Spinal cord (tissue), 10 donors: ENCODE measurements around the gene URM1. TPM values are rescaled to one million over a fixed set of nuclear protein-coding genes. Genes with fewer than 3 reads are reported as not detected.
"Not testable (repeated sequence)": the region's sequence is repeated elsewhere in the genome, so short reads cannot be mapped to it uniquely, and the experiment has no call there.

Source experiments
- DNase-seq, 6 donors: peaks; one replicate each; pipeline versions ENCODE4 v3.0.0 to v3.0.0-alpha.2; 2013 to 2015; ENCODE audit warnings: low spot score in 6 of 6, low read depth in 4 of 6
- H3K27ac ChIP-seq: one replicate; pipeline ENCODE4 v1.5.1; 2013; ENCODE audit warnings: low read depth, low read length, control low read depth
- H3K27me3 ChIP-seq: one replicate; pipeline ENCODE4 v1.6.1; 2013; ENCODE audit warnings: low read length; ENCODE audit not compliant: control insufficient read depth, insufficient read depth
- H3K36me3 ChIP-seq: one replicate; pipeline ENCODE4 v1.6.1; 2013; ENCODE audit warnings: low read length; ENCODE audit not compliant: control insufficient read depth, insufficient read depth
- H3K4me1 ChIP-seq: one replicate; pipeline ENCODE4 v1.6.1; 2013; ENCODE audit warnings: low read length; ENCODE audit not compliant: control insufficient read depth, insufficient read depth
- H3K4me3 ChIP-seq: one replicate; pipeline ENCODE4 v1.5.1; 2013; ENCODE audit warnings: low read depth, low read length, control low read depth
- H3K9me3 ChIP-seq: one replicate; pipeline ENCODE4 v1.6.1; 2013; ENCODE audit warnings: low read length; ENCODE audit not compliant: control insufficient read depth, insufficient read depth
- WGBS: methylation state at CpG from one replicate; pipeline ENCODE4 v1.1.5; 2013; ENCODE audit warnings: missing lambda C conversion rate; ENCODE audit not compliant: insufficient coverage; 5-methylcytosine and 5-hydroxymethylcytosine counted together
- polyA plus RNA-seq, 2 donors: library from polyadenylated mRNA; unstranded; fragments of 120-200 nt; gene quantifications; one replicate each; pipeline ENCODE4 v1.2.1, GENCODE V29; 2013; ENCODE audit not compliant: insufficient read length in 2 of 2
- total RNA-seq, 2 donors: library from RNA; depleted of rRNA in 1 of 2; stranded (reverse); fragments of 120-200 nt in 1 of 2; fragments of >200 nt in 1 of 2; gene quantifications; one replicate each; pipeline versions ENCODE4 v1.2.3 to v1.2.4, GENCODE V29; 2013 to 2014
- donor health status: healthy.

Gene URM1
- total and polyA plus RNA-seq, 4 donors: 28.4 to 80.6 (median 63.3) TPM

DNA sequence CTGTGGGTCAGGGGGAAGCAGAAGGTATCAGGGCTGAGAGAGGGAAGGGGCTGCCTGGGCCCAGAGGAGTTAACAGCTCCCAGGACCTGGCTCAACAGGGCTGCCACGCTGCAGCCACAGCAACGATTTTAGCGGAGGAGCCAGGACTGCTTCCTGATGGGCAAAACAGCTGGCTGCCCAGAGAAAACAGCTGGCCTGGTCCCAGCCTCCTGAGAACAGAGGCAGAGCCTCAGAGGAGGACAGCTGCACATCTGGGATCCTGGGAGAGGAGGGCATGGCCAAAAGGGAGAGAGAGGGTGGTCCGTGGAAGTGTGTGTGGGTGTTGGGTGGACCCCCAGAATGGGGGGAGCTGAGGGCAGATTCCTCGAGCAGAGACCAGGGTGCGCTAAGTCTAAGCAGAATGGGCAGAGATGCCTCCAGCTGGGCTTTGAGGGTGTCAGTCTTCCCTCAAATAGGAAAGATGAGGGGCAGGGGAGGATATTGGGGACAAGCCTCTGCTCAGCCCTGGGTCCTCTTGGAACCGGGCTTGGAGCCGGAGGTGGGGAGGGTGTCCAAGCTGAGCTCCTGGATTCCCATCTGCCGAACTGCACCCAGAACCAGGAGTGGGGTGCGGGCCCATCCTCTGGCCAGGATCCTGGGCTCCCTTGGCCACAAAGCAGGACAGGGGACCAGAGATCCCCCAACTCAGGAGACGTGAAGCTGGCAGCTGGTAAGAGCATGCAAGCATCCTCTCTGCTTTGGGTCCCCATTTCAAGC is 40.4 kb downstream of the URM1 start:
- no peak overlapping the region for H3K27ac ChIP-seq
- no peak for DNase-seq
- WGBS: 59% methylated on average over 11 of the region's 11 CpGs
- H3K27me3 ChIP-seq: no peaks in the 10 kb centered on the region
- peaks cover 43% of the 10 kb centered on the region for H3K4me1 ChIP-seq
- H3K9me3 ChIP-seq: no peaks in the 10 kb centered on the region
- H3K4me3 ChIP-seq: no peak overlapping the region
- H3K36me3 ChIP-seq: no peaks in the 10 kb centered on the region

DNA sequence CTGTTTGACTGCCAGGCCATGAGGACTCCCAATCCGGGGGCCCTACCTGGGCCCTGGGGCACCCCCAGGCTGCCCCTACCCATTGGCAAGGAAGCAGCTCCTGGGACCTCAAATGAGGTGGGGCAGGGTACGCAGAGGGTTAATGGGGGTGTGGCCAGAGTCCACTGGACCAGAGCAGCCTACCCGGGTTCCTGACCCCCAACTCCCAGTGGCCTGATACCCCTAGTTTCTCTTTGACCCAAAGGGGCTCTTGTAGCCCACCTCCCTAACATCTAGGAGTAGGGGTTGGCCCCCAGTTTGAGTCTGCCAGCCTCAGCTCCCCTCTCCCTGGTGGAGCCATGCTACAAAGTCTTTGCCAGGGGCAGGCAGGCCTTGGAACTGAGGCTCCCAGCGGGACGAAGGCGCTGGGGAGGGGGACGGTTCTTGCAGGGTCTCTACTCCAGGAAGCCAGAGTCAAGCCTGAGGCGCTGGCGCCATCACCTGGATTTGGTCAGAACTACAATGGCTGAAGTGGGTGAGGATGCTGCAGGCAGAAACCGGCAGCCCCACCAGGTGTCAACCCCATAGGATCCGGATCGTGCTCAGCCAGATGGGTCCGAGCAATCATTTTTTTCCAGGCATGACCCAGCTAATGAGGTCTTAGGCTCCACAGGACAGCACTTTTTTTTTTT is 41.1 kb downstream of the URM1 start:
- 16% methylated on average over 9 of the region's 13 CpGs for WGBS
- no peaks in the 10 kb centered on the region for H3K9me3 ChIP-seq
- no peaks in the 10 kb centered on the region for H3K36me3 ChIP-seq
- no peak overlapping the region for H3K4me3 ChIP-seq
- DNase-seq: peak in 4 of 6 donors; percentile 71 to 93 (median 82)
- no peak overlapping the region for H3K27ac ChIP-seq
- peaks cover 37% of the 10 kb centered on the region for H3K4me1 ChIP-seq
- no peaks in the 10 kb centered on the region for H3K27me3 ChIP-seq

DNA sequence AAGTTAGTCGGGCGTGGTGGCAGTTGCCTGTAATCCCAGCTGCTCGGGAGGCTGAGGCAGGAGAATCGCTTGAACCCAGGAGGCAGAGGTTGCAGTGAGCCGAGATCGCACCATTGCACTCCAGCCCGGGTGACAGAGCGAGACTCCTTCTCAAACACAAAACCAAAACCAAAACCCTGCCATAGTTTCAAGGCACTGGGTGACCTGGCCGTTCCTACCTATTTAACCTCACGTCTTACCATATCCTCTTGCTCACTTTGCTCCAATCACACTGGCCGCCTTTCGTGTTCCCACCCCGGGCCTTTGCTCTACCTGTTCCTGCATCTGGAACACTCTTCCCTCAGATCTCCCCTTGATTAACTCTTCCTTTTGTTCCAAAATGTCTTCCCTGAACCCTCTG is 42.6 kb downstream of the URM1 start:
- 96% methylated on average over 13 of the region's 13 CpGs for WGBS
- peaks cover 30% of the 10 kb centered on the region for H3K4me1 ChIP-seq
- not testable (repeated sequence) for H3K27ac ChIP-seq, H3K9me3 ChIP-seq, H3K4me3 ChIP-seq, DNase-seq, H3K27me3 ChIP-seq, H3K36me3 ChIP-seq

DNA sequence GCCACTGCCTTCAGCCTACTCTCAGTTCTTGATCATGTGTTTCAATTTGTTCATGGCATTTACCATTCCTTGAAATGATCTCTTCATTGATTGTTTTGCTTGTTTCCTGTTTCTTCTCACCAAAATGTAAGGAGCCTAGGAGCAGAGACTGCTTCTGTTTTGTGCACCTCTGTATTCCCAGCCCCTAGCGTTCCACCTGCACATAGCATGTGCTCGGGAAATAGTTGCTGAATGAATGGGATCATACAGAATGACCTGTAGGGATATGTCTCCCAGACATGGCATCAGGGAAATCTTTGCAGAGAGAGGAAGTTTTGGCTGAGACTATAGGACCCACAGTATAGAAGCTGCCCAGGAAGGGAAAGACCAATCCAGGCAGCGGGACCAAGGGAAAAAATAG is 43.3 kb downstream of the URM1 start:
- H3K4me1 ChIP-seq: peaks cover 29% of the 10 kb centered on the region
- H3K27ac ChIP-seq: no peak overlapping the region
- 88% methylated on average over 1 of the region's 3 CpGs for WGBS
- H3K27me3 ChIP-seq: peaks cover 3% of the 10 kb centered on the region
- H3K4me3 ChIP-seq: no peak overlapping the region
- H3K36me3 ChIP-seq: no peaks in the 10 kb centered on the region
- H3K9me3 ChIP-seq: no peaks in the 10 kb centered on the region
- DNase-seq: no peak

DNA sequence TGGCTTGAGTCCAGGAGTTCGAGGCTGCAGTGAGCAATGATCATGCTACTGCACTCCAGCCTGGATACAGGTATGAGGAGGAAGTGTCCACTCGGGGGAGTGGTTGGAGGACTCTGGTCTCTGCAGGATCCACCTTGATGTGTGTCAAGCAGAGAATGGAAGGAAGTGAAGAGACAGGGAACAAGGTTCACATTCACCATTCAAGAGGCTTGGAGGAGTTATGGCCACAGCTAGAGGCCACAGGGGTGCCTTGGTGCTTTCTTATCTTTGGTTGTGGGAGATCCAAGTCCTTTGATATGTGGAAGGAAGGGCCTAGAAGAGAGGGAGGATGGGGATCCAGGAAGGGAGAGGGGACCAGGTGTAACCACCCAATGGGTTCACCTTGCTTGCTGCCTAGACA is 44.1 kb downstream of the URM1 start:
- DNase-seq: no peak
- WGBS: 92% methylated on average over 2 of the region's 2 CpGs
- Histone ChIP-seq H3K4me1 (peaks cover 28% of the 10 kb centered on the region), H3K4me3 (no peak overlapping the region), H3K27me3 (peaks cover 3% of the 10 kb centered on the region), H3K27ac (no peak overlapping the region), H3K36me3 (no peaks in the 10 kb centered on the region), H3K9me3 (no peaks in the 10 kb centered on the region)

DNA sequence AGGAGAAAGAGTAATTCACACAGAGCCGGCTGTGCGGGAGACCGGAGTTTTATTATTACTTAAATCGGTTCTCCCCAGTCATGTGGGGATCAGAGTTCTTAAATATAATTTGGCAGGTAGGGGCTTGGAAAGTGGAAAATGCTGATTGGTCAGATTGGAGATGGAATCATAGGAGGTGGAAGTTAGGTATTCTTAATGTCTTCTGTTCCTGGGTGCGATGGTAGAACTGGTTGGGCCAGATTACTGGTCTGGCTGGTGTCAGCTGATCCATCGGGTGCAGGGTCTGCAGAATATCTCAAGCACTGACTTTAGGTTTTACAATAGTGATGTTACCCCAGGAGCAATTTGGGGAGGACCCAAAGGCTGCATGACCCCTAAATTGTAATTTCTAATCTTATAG is 44.8 kb downstream of the URM1 start:
- WGBS: 29% methylated on average over 5 of the region's 6 CpGs
- Histone ChIP-seq H3K27ac (no peak overlapping the region), H3K9me3 (no peaks in the 10 kb centered on the region), H3K36me3 (no peaks in the 10 kb centered on the region), H3K4me1 (peaks cover 30% of the 10 kb centered on the region), H3K27me3 (peaks cover 3% of the 10 kb centered on the region), H3K4me3 (no peak overlapping the region)
- peak in 1 of 6 donors; percentile 32 for DNase-seq

DNA sequence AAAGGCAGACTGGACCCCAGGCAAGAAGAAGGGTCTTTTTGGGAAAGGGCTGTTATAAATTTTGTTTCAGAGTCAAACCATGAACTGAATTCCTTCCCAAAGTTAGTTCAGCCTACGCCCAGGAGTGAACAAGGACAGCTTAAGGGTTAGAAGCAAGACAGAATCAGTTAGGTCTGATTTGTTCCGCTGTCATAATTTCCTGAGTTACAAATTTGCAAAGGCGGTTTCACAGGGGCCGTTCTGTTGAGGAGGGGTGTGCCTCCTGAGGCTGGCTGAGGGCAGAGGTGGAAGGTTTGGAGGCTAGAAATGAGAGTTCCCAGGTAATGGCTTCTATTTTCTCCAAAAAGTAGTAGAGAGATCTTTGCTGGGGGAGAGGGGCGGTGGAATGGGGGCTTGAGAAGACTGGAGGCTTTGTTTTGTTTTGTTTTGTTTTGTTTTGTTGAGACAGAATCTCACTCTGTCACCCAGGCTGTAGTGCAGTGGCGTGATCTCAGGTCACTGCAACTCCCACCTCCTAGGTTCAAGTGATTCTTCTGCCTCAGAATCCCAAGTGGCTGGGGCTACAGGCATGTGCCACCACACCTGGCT is 45.4 kb downstream of the URM1 start:
- H3K36me3 ChIP-seq: no peaks in the 10 kb centered on the region
- peaks cover 32% of the 10 kb centered on the region for H3K4me1 ChIP-seq
- peaks cover 3% of the 10 kb centered on the region for H3K27me3 ChIP-seq
- no peak overlapping the region for H3K4me3 ChIP-seq
- WGBS: 48% methylated on average over 5 of the region's 6 CpGs
- DNase-seq: no peak
- no peak overlapping the region for H3K27ac ChIP-seq
- H3K9me3 ChIP-seq: no peaks in the 10 kb centered on the region

DNA sequence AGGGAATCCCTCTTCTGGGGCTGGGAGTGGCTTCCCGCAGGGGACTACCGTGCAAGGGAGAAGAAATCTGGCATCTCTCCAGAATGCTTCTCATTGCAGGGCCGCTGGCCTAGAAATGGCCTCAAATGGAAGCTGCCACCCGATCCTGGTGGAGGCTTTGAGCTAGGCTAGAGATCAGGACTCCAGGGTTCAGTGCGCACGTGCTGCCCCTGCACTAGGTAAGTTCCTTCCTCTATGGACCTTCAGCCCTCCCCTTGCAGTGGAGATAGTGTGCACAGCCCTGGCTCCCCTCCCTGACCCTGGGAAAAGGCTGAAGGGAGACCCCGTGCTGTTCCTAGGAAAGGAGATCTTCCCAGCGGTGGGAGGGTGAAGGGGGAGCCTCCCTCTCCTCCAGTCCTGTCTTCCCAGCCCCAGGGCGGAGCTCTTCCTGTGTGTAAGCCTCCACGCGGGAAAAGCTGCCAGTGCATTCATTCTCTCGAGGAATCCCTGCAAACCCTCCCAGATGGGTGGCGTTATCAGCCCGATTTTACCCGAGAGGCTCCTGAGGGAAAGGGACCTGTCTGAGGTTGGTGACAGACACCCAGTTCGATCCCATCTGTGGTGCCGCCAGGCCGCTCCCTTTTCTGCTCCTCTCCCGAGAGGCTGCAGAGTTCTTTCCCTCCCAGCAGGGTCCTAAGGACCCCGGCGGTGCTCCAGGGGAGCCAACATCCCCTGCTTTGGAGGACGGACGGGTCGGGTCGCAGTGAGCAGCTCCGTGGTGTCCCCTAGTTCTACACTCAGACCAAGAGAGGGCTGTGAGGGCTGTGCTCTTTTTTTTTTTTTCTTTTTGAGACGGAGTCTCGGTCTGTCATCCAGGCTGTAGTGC is 48.1 kb downstream of the URM1 start:
- peak overlapping the region; percentile 74 for H3K4me3 ChIP-seq
- H3K36me3 ChIP-seq: peaks cover 13% of the 10 kb centered on the region
- WGBS: 15% methylated on average over 19 of the region's 28 CpGs
- H3K9me3 ChIP-seq: no peaks in the 10 kb centered on the region
- H3K27me3 ChIP-seq: peaks cover 3% of the 10 kb centered on the region
- DNase-seq: peak in 2 of 6 donors; percentile 48 to 50
- H3K27ac ChIP-seq: no peak overlapping the region
- peaks cover 26% of the 10 kb centered on the region for H3K4me1 ChIP-seq

DNA sequence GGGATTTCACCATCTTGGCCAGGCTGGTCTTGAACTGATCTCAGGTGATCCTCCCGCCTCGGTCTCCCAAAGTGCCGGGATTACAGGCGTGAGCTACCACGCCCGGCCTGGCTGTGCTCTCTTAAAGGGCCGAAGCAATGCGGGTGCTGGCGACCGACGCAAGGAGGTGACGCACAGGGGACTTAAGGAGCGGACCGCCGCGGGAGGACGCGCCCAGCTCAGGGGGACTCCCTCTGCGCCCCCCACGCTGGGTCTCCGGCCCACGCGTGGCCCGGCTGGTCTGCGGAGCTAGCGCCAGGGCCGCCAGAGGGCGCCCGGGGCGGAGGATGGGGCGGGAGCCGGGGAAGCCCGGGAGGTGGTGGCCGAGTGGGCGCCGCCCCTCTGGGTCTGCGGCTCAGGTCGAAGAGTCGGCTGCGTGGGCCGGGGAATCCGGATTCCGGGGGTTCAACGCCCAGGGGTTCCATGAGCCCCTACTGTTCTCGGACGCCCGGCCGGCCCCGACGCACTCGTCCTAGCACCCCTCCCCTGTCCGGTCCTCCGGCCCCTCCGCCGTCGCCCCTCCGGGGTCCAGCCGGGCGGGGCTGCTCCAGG is 49.0 kb downstream of the URM1 start:
- peaks cover 3% of the 10 kb centered on the region for H3K27me3 ChIP-seq
- H3K4me3 ChIP-seq: peak overlapping the region; percentile 74
- H3K9me3 ChIP-seq: no peaks in the 10 kb centered on the region
- peaks cover 17% of the 10 kb centered on the region for H3K36me3 ChIP-seq
- peaks cover 26% of the 10 kb centered on the region for H3K4me1 ChIP-seq
- H3K27ac ChIP-seq: peak overlapping the region; percentile 3
- WGBS: under 1% methylated on average over 59 of the region's 59 CpGs
- DNase-seq: peak in 3 of 6 donors; percentile 53 to 89 (median 88)
